Fibroblast of lung (primary cell): ENCODE measurements around the gene NFS1. TPM values are rescaled to one million over a fixed set of nuclear protein-coding genes. Genes with fewer than 3 reads are reported as not detected.
A peak's percentile ranks its signal among the peaks of the same experiment; 100 is the strongest.

Experiments used
- DNase-seq, 2 donors: peaks; one replicate each; pipeline versions ENCODE4 v3.0.0 to v3.0.0-alpha.2; 2010; ENCODE audit warnings: low read depth in 2 of 2
- H2AFZ ChIP-seq: 2 replicates; pipeline ENCODE4 v1.5.1; 2012; ENCODE audit warnings: low read length, control low read depth, inconsistent platforms
- H3K27ac ChIP-seq: 2 replicates; pipeline ENCODE4 v1.5.1; 2011; ENCODE audit warnings: low read length, control low read depth; ENCODE audit not compliant: insufficient read depth
- H3K27me3 ChIP-seq: 2 replicates; pipeline ENCODE4 v1.5.1; 2011; ENCODE audit warnings: mild to moderate bottlenecking, low read length; ENCODE audit not compliant: control insufficient read depth, insufficient read depth
- H3K36me3 ChIP-seq: 2 replicates; pipeline ENCODE4 v1.5.1; 2011; ENCODE audit warnings: low read length; ENCODE audit not compliant: control insufficient read depth, insufficient read depth
- H3K4me1 ChIP-seq: 2 replicates; pipeline ENCODE4 v1.5.1; 2011; ENCODE audit warnings: low read length; ENCODE audit not compliant: control insufficient read depth, insufficient read depth; ENCODE audit errors: extremely low read depth
- H3K4me2 ChIP-seq: 2 replicates; pipeline ENCODE4 v1.5.1; 2011; ENCODE audit warnings: low read length, control low read depth; ENCODE audit not compliant: insufficient read depth; ENCODE audit errors: extremely low read depth
- H3K4me3 ChIP-seq, 4 experiments: fragments of 200-600 bp in 1 of 4; sonication (generic) in 1 of 4; replicated peaks in 1 of 4; 2 replicates each; pipeline ENCODE4 v1.5.1; 2011 to 2016; ENCODE audit warnings: low read length in 4 of 4, low read depth in 3 of 4, mild to moderate bottlenecking in 3 of 4, control low read depth in 2 of 4, inconsistent platforms in 1 of 4, mixed read lengths in 1 of 4; ENCODE audit not compliant: insufficient read depth in 1 of 4; ENCODE audit errors: control extremely low read depth in 1 of 4
- H3K79me2 ChIP-seq: 2 replicates; pipeline ENCODE4 v1.5.1; 2012; ENCODE audit warnings: mild to moderate bottlenecking, low read length, inconsistent platforms; ENCODE audit not compliant: control insufficient read depth, insufficient read depth
- H3K9ac ChIP-seq: 2 replicates; pipeline ENCODE4 v1.5.1; 2011; ENCODE audit warnings: mild to moderate bottlenecking, low read length, control low read depth; ENCODE audit not compliant: insufficient read depth
- H3K9me3 ChIP-seq: 2 replicates; pipeline ENCODE4 v1.5.1; 2012; ENCODE audit warnings: low read depth, low read length; ENCODE audit not compliant: control insufficient read depth, insufficient read depth
- H4K20me1 ChIP-seq: 2 replicates; pipeline ENCODE4 v1.5.1; 2011; ENCODE audit warnings: low read length; ENCODE audit not compliant: control insufficient read depth, insufficient read depth; ENCODE audit errors: extremely low read depth
- EZH2 ChIP-seq: IDR thresholded peaks from 2 replicates; pipeline ENCODE4 v1.5.1; 2012; ENCODE audit warnings: low read length, control low read depth, mild to moderate bottlenecking; ENCODE audit errors: missing control alignments
- polyA plus RNA-seq, 2 donors: library from polyadenylated mRNA; depleted of rRNA in 1 of 2; stranded (reverse) in 1 of 2; unstranded in 1 of 2; fragments of >200 nt; gene quantifications; 2 replicates each; pipeline ENCODE4 v1.2.1, GENCODE V29; 2011 to 2012; ENCODE audit warnings: missing spikeins in 1 of 2
- total RNA-seq: library from RNA; depleted of rRNA; stranded (reverse); fragments of >200 nt; gene quantifications from 2 replicates; pipeline ENCODE4 v1.2.1, GENCODE V29; 2014
- TF ChIP-seq, protein P1 (sequence below), 2 donors: IDR thresholded peaks in 1 of 2; conservative IDR thresholded peaks in 1 of 2; 1 replicate in 1 of 2; 2 replicates in 1 of 2; pipeline ENCODE4 v1.5.1; 2011 to 2012; ENCODE audit warnings: low read length in 2 of 2, control low read depth in 1 of 2, inconsistent platforms in 1 of 2, low read depth in 1 of 2, mild to moderate bottlenecking in 1 of 2

Gene NFS1
- total and polyA plus RNA-seq, 2 donors (not counting 1 experiment from before 2014, with no cell fraction given) = 31.7 to 34.7 TPM

GRCh38 chr20:35700625-35701148 lies 1.5 kb upstream of the NFS1 start:
- Histone ChIP-seq H3K4me1 (peaks cover 14% of the 10 kb centered on the region), H3K79me2 (peaks cover 29% of the 10 kb centered on the region), H3K9me3 (no peaks in the 10 kb centered on the region), H3K27ac (peak overlapping the region; percentile 98), H2AFZ (no peak overlapping the region), H3K4me3 (peak overlapping the region in 3 of 4 experiments; percentile 94 to 100 (median 94)), H3K27me3 (no peaks in the 10 kb centered on the region), H3K9ac (no peak overlapping the region), H4K20me1 (no peaks in the 10 kb centered on the region), H3K4me2 (peak overlapping the region; percentile 89), H3K36me3 (peaks cover 8% of the 10 kb centered on the region)
- no peak for DNase-seq
- TF ChIP-seq EZH2 = no peak
- TF ChIP-seq, protein P1, sequence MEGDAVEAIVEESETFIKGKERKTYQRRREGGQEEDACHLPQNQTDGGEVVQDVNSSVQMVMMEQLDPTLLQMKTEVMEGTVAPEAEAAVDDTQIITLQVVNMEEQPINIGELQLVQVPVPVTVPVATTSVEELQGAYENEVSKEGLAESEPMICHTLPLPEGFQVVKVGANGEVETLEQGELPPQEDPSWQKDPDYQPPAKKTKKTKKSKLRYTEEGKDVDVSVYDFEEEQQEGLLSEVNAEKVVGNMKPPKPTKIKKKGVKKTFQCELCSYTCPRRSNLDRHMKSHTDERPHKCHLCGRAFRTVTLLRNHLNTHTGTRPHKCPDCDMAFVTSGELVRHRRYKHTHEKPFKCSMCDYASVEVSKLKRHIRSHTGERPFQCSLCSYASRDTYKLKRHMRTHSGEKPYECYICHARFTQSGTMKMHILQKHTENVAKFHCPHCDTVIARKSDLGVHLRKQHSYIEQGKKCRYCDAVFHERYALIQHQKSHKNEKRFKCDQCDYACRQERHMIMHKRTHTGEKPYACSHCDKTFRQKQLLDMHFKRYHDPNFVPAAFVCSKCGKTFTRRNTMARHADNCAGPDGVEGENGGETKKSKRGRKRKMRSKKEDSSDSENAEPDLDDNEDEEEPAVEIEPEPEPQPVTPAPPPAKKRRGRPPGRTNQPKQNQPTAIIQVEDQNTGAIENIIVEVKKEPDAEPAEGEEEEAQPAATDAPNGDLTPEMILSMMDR (conservative IDR thresholded peaks at IDR 0.05 in 1 of 2, IDR thresholded peaks at IDR 0.05 in 1 of 2; ENCODE audit: low read depth in 1 of 2, low read length in 2 of 2) = no peak

- Histone ChIP-seq H3K27me3 (no peaks in the 10 kb centered on the region), H3K27ac (peak overlapping the region; percentile 98), H3K9ac (peak overlapping the region; percentile 98), H3K79me2 (peaks cover 27% of the 10 kb centered on the region), H3K4me2 (peak overlapping the region; percentile 89), H3K4me3 (peak overlapping the region; percentile 94 to 100 (median 94)), H3K4me1 (peaks cover 14% of the 10 kb centered on the region), H3K36me3 (peaks cover 8% of the 10 kb centered on the region), H3K9me3 (no peaks in the 10 kb centered on the region), H2AFZ (no peak overlapping the region), H4K20me1 (no peaks in the 10 kb centered on the region)
- DNase-seq = no peak
- TF ChIP-seq, protein P1 (conservative IDR thresholded peaks at IDR 0.05 in 1 of 2, IDR thresholded peaks at IDR 0.05 in 1 of 2; ENCODE audit: low read depth in 1 of 2, low read length in 2 of 2) = no peak
- no peak for TF ChIP-seq EZH2
Observed at GRCh38 chr20:35699957-35700624, 939 bp upstream of the NFS1 start.

- DNase-seq = peak in 1 of 2 donors; percentile 21
- H3K27ac ChIP-seq = peak overlapping the region; percentile 98
- H3K79me2 ChIP-seq = peaks cover 25% of the 10 kb centered on the region
Observed at GRCh38 chr20:35698298-35699126, 640 bp downstream of the NFS1 start.

More at GRCh38 chr20:35698298-35699126, 640 bp downstream of the NFS1 start:
- H3K4me3 ChIP-seq = peak overlapping the region; percentile 85 to 100 (median 94)
- peak overlapping the region; percentile 81 for H3K4me2 ChIP-seq
- H3K36me3 ChIP-seq = peaks cover 5% of the 10 kb centered on the region
- no peaks in the 10 kb centered on the region for H3K9me3 ChIP-seq
- peak overlapping the region; percentile 98 for H3K9ac ChIP-seq
- H4K20me1 ChIP-seq = no peaks in the 10 kb centered on the region
- H3K27me3 ChIP-seq = no peaks in the 10 kb centered on the region
- TF ChIP-seq EZH2 = no peak
- TF ChIP-seq, protein P1 (conservative IDR thresholded peaks at IDR 0.05 in 1 of 2, IDR thresholded peaks at IDR 0.05 in 1 of 2; ENCODE audit: low read depth in 1 of 2, low read length in 2 of 2) = no peak
- H2AFZ ChIP-seq = peak overlapping the region; percentile 76
- H3K4me1 ChIP-seq = peaks cover 14% of the 10 kb centered on the region
